IPS-18a (cell line): Measurements from ENCODE around the gene KCNIP4.

Source experiments
- H3K27ac ChIP-seq: one replicate; pipeline ENCODE4 v1.5.1; 2013; ENCODE audit warnings: low read length
- H3K27me3 ChIP-seq: one replicate; pipeline ENCODE4 v1.6.1; 2013; ENCODE audit warnings: mild to moderate bottlenecking, low read length; ENCODE audit not compliant: control insufficient read depth, insufficient read depth
- H3K36me3 ChIP-seq: one replicate; pipeline ENCODE4 v1.6.1; 2013; ENCODE audit warnings: low read depth, low read length; ENCODE audit not compliant: control insufficient read depth
- H3K4me1 ChIP-seq: one replicate; pipeline ENCODE4 v1.6.1; 2013; ENCODE audit warnings: low read depth, low read length; ENCODE audit not compliant: control insufficient read depth
- H3K4me3 ChIP-seq: one replicate; pipeline ENCODE4 v1.5.1; 2013; ENCODE audit warnings: low read length
- H3K9ac ChIP-seq: one replicate; pipeline ENCODE4 v1.6.1; 2013; ENCODE audit warnings: mild to moderate bottlenecking, low read length, moderate library complexity
- H3K9me3 ChIP-seq: one replicate; pipeline ENCODE4 v1.6.1; 2013; ENCODE audit warnings: low read depth, low read length; ENCODE audit not compliant: control insufficient read depth

KCNIP4 gene

GRCh38 chr4:21749924-21750323 is 198.6 kb downstream of the KCNIP4 start:
- H3K36me3 ChIP-seq = no peaks in the 10 kb centered on the region
- H3K9me3 ChIP-seq = no peaks in the 10 kb centered on the region
- H3K4me1 ChIP-seq = no peaks in the 10 kb centered on the region
- no peaks in the 10 kb centered on the region for H3K27me3 ChIP-seq
- no peak overlapping the region for H3K27ac ChIP-seq
- no peak overlapping the region for H3K4me3 ChIP-seq
- H3K9ac ChIP-seq = no peak overlapping the region

GRCh38 chr4:21749412-21749811 is 199.2 kb downstream of the KCNIP4 start:
- Histone ChIP-seq H3K4me1 (no peaks in the 10 kb centered on the region), H3K36me3 (no peaks in the 10 kb centered on the region), H3K27me3 (no peaks in the 10 kb centered on the region), H3K27ac (no peak overlapping the region), H3K4me3 (no peak overlapping the region), H3K9ac (no peak overlapping the region), H3K9me3 (no peaks in the 10 kb centered on the region)

- Histone ChIP-seq H3K36me3 (no peaks in the 10 kb centered on the region), H3K4me3 (no peak overlapping the region), H3K27ac (no peak overlapping the region), H3K9ac (no peak overlapping the region), H3K4me1 (no peaks in the 10 kb centered on the region), H3K9me3 (no peaks in the 10 kb centered on the region), H3K27me3 (no peaks in the 10 kb centered on the region)
Measured at GRCh38 chr4:21744046-21744445, 204.5 kb downstream of the KCNIP4 start.

- no peaks in the 10 kb centered on the region for H3K9me3 ChIP-seq
- no peaks in the 10 kb centered on the region for H3K27me3 ChIP-seq
- no peaks in the 10 kb centered on the region for H3K36me3 ChIP-seq
- no peak overlapping the region for H3K4me3 ChIP-seq
- no peak overlapping the region for H3K9ac ChIP-seq
- H3K27ac ChIP-seq = no peak overlapping the region
- H3K4me1 ChIP-seq = no peaks in the 10 kb centered on the region
Measured at GRCh38 chr4:21742326-21742725, 206.2 kb downstream of the KCNIP4 start.

GRCh38 chr4:21738821-21739220 is 209.8 kb downstream of the KCNIP4 start:
- Histone ChIP-seq H3K9ac (no peak overlapping the region), H3K4me1 (no peaks in the 10 kb centered on the region), H3K4me3 (no peak overlapping the region), H3K27me3 (no peaks in the 10 kb centered on the region), H3K36me3 (no peaks in the 10 kb centered on the region), H3K27ac (no peak overlapping the region), H3K9me3 (no peaks in the 10 kb centered on the region)

GRCh38 chr4:21735866-21736265 is 212.7 kb downstream of the KCNIP4 start:
- Histone ChIP-seq H3K27me3 (no peaks in the 10 kb centered on the region), H3K9me3 (no peaks in the 10 kb centered on the region), H3K9ac (no peak overlapping the region), H3K27ac (no peak overlapping the region), H3K4me3 (no peak overlapping the region), H3K4me1 (no peaks in the 10 kb centered on the region), H3K36me3 (no peaks in the 10 kb centered on the region)

- Histone ChIP-seq H3K4me1 (no peaks in the 10 kb centered on the region), H3K36me3 (no peaks in the 10 kb centered on the region), H3K27me3 (no peaks in the 10 kb centered on the region), H3K9me3 (no peaks in the 10 kb centered on the region), H3K9ac (no peak overlapping the region), H3K4me3 (no peak overlapping the region), H3K27ac (no peak overlapping the region)
Measured at GRCh38 chr4:21733894-21734630, 214.5 kb downstream of the KCNIP4 start.

- Histone ChIP-seq H3K9me3 (no peaks in the 10 kb centered on the region), H3K27me3 (no peaks in the 10 kb centered on the region), H3K4me1 (no peaks in the 10 kb centered on the region), H3K9ac (no peak overlapping the region), H3K36me3 (no peaks in the 10 kb centered on the region), H3K27ac (no peak overlapping the region), H3K4me3 (no peak overlapping the region)
Measured at GRCh38 chr4:21728304-21728703, 220.3 kb downstream of the KCNIP4 start.

GRCh38 chr4:21726255-21726815 is 222.2 kb downstream of the KCNIP4 start:
- no peak overlapping the region for H3K9ac ChIP-seq
- H3K4me3 ChIP-seq = no peak overlapping the region
- no peak overlapping the region for H3K27ac ChIP-seq
- no peaks in the 10 kb centered on the region for H3K4me1 ChIP-seq
- no peaks in the 10 kb centered on the region for H3K9me3 ChIP-seq
- H3K27me3 ChIP-seq = no peaks in the 10 kb centered on the region
- H3K36me3 ChIP-seq = no peaks in the 10 kb centered on the region

GRCh38 chr4:21722157-21722839 is 226.3 kb downstream of the KCNIP4 start:
- Histone ChIP-seq H3K4me1 (no peaks in the 10 kb centered on the region), H3K36me3 (no peaks in the 10 kb centered on the region), H3K27ac (no peak overlapping the region), H3K9ac (no peak overlapping the region), H3K4me3 (no peak overlapping the region), H3K9me3 (no peaks in the 10 kb centered on the region), H3K27me3 (no peaks in the 10 kb centered on the region)

- Histone ChIP-seq H3K36me3 (no peaks in the 10 kb centered on the region), H3K9me3 (no peaks in the 10 kb centered on the region), H3K4me1 (peaks cover 4% of the 10 kb centered on the region), H3K4me3 (no peak overlapping the region), H3K9ac (no peak overlapping the region), H3K27ac (no peak overlapping the region), H3K27me3 (no peaks in the 10 kb centered on the region)
Measured at GRCh38 chr4:21716531-21716930, 232.0 kb downstream of the KCNIP4 start.
